ENCODE results near the gene MT1H. TPM values are rescaled to one million over a fixed set of nuclear protein-coding genes. Genes with fewer than 3 reads are reported as not detected.
A peak's percentile ranks its signal among the peaks of the same experiment; 100 is the strongest.

The MT1H gene
- total and polyA plus RNA-seq, 2 of the 13 experiments (the other 11 are each of a cell fraction or from before 2014, with no cell fraction given) = 0.60 TPM; not detected in 1

DNA sequence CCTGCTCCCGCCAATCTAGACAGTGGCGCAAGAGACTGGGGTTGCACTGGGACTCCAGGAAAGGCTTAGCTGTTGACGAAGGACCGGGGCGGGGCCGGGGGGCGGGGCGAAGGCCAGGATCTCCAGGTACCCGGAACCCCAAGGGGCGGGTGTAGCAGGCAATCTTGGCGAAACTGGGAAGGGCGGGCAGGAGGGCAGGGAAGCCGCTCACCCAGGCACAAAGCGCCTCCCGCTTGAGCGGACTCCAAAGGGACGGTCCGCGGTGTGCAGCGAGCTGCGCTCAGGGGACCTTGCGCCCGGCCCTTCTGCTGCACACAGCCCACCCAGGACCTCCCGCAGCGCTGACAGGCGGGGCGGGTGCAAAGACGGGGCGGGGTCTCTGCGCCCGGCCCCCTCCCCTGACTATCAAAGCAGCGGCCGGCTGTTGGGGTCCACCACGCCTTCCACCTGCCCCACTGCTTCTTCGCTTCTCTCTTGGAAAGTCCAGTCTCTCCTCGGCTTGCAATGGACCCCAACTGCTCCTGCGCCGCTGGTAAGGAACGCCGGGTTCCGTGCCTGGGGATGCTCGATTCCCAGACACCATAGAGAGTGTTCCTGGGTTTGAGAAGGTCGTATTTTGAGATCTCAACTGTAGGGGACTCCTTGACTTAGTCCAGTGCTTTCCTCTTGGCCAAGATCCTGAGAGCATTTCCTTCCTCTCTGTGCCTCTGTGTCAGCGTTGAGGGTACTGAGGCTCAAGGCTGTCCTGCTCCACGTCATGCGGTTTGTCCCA, 11.9 kb upstream of the MT1H start, which contains the start of gene MT1F (continued):
- TF ChIP-seq CEBPG (CRISPR knock-in tag; IDR thresholded peaks at IDR 0.05) = peak; percentile 87
- peak; percentile 50 for TF ChIP-seq SRSF1 (optimal IDR thresholded peaks at IDR 0.05; ENCODE audit: low read depth, low read length)
- no peak for TF ChIP-seq HOXA5 (CRISPR knock-in tag; IDR thresholded peaks at IDR 0.05)
- TF ChIP-seq, protein P1, sequence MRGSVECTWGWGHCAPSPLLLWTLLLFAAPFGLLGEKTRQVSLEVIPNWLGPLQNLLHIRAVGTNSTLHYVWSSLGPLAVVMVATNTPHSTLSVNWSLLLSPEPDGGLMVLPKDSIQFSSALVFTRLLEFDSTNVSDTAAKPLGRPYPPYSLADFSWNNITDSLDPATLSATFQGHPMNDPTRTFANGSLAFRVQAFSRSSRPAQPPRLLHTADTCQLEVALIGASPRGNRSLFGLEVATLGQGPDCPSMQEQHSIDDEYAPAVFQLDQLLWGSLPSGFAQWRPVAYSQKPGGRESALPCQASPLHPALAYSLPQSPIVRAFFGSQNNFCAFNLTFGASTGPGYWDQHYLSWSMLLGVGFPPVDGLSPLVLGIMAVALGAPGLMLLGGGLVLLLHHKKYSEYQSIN (CRISPR knock-in tag; IDR thresholded peaks at IDR 0.05; ENCODE audit: borderline replicate concordance) = no peak
- TF ChIP-seq CENPX (CRISPR knock-in tag; IDR thresholded peaks at IDR 0.05) = no peak
- TF ChIP-seq POLR2A (IDR thresholded peaks at IDR 0.05; ENCODE audit: insufficient read depth in 1 of 2, low read depth in 2 of 2, low read length in 2 of 2) = peak; percentile 38 to 75
- TF ChIP-seq NR2F6 (IDR thresholded peaks at IDR 0.05) = no peak
- 0 out of 2 replicates have a peak, but pooled peaks have one; percentile 43 for TF ChIP-seq NR2F6 (CRISPR knock-in tag; IDR thresholded peaks at IDR 0.05)
- peak; percentile 74 for TF ChIP-seq SP4 (CRISPR knock-in tag; IDR thresholded peaks at IDR 0.05)
- TF ChIP-seq ZNF773 (CRISPR knock-in tag; IDR thresholded peaks at IDR 0.05; ENCODE audit: borderline replicate concordance) = no peak
- no peak for TF ChIP-seq MLLT10 (CRISPR knock-in tag; IDR thresholded peaks at IDR 0.05)
- no peak for TF ChIP-seq ZNF782 (CRISPR knock-in tag; IDR thresholded peaks at IDR 0.05; ENCODE audit: borderline replicate concordance)
- TF ChIP-seq, protein P2, sequence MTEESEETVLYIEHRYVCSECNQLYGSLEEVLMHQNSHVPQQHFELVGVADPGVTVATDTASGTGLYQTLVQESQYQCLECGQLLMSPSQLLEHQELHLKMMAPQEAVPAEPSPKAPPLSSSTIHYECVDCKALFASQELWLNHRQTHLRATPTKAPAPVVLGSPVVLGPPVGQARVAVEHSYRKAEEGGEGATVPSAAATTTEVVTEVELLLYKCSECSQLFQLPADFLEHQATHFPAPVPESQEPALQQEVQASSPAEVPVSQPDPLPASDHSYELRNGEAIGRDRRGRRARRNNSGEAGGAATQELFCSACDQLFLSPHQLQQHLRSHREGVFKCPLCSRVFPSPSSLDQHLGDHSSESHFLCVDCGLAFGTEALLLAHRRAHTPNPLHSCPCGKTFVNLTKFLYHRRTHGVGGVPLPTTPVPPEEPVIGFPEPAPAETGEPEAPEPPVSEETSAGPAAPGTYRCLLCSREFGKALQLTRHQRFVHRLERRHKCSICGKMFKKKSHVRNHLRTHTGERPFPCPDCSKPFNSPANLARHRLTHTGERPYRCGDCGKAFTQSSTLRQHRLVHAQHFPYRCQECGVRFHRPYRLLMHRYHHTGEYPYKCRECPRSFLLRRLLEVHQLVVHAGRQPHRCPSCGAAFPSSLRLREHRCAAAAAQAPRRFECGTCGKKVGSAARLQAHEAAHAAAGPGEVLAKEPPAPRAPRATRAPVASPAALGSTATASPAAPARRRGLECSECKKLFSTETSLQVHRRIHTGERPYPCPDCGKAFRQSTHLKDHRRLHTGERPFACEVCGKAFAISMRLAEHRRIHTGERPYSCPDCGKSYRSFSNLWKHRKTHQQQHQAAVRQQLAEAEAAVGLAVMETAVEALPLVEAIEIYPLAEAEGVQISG (CRISPR knock-in tag; IDR thresholded peaks at IDR 0.05) = peak; percentile 68
- no peak for TF ChIP-seq EP300 (IDR thresholded peaks at IDR 0.05; ENCODE audit: low read depth in 2 of 2, low read length in 2 of 2)
- TF ChIP-seq EP300 (CRISPR knock-in tag; IDR thresholded peaks at IDR 0.05; ENCODE audit: borderline replicate concordance) = no peak
- TF ChIP-seq ZNF383 (CRISPR knock-in tag; IDR thresholded peaks at IDR 0.05; ENCODE audit: borderline replicate concordance) = no peak
- TF ChIP-seq ZFP1 (CRISPR knock-in tag; IDR thresholded peaks at IDR 0.05) = 0 out of 2 replicates have a peak, but pooled peaks have one; percentile 22
- TF ChIP-seq, protein P3, sequence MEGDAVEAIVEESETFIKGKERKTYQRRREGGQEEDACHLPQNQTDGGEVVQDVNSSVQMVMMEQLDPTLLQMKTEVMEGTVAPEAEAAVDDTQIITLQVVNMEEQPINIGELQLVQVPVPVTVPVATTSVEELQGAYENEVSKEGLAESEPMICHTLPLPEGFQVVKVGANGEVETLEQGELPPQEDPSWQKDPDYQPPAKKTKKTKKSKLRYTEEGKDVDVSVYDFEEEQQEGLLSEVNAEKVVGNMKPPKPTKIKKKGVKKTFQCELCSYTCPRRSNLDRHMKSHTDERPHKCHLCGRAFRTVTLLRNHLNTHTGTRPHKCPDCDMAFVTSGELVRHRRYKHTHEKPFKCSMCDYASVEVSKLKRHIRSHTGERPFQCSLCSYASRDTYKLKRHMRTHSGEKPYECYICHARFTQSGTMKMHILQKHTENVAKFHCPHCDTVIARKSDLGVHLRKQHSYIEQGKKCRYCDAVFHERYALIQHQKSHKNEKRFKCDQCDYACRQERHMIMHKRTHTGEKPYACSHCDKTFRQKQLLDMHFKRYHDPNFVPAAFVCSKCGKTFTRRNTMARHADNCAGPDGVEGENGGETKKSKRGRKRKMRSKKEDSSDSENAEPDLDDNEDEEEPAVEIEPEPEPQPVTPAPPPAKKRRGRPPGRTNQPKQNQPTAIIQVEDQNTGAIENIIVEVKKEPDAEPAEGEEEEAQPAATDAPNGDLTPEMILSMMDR (CRISPR knock-in tag; IDR thresholded peaks at IDR 0.05) = peak; percentile 45
- TF ChIP-seq NFKB2 (CRISPR knock-in tag; IDR thresholded peaks at IDR 0.05; ENCODE audit: borderline replicate concordance) = peak; percentile 37; the same call in 1 of the 2 replicates
- TF ChIP-seq, protein P4, sequence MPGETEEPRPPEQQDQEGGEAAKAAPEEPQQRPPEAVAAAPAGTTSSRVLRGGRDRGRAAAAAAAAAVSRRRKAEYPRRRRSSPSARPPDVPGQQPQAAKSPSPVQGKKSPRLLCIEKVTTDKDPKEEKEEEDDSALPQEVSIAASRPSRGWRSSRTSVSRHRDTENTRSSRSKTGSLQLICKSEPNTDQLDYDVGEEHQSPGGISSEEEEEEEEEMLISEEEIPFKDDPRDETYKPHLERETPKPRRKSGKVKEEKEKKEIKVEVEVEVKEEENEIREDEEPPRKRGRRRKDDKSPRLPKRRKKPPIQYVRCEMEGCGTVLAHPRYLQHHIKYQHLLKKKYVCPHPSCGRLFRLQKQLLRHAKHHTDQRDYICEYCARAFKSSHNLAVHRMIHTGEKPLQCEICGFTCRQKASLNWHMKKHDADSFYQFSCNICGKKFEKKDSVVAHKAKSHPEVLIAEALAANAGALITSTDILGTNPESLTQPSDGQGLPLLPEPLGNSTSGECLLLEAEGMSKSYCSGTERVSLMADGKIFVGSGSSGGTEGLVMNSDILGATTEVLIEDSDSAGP (CRISPR knock-in tag; IDR thresholded peaks at IDR 0.05; ENCODE audit: borderline replicate concordance) = peak; percentile 67
- TF ChIP-seq, protein P5, sequence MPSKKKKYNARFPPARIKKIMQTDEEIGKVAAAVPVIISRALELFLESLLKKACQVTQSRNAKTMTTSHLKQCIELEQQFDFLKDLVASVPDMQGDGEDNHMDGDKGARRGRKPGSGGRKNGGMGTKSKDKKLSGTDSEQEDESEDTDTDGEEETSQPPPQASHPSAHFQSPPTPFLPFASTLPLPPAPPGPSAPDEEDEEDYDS (CRISPR knock-in tag; IDR thresholded peaks at IDR 0.05) = 0 out of 2 replicates have a peak, but pooled peaks have one; percentile 7
- TF ChIP-seq ZSCAN20 (CRISPR knock-in tag; IDR thresholded peaks at IDR 0.05; ENCODE audit: borderline replicate concordance) = 0 out of 2 replicates have a peak, but pooled peaks have one; percentile 35
- TF ChIP-seq KLF9 (CRISPR knock-in tag; IDR thresholded peaks at IDR 0.05; ENCODE audit: low read depth) = no peak
- peak; percentile 15; the same call in 1 of the 2 replicates for TF ChIP-seq ZNF143 (CRISPR knock-in tag; IDR thresholded peaks at IDR 0.05)

All from HepG2 (cell line).